IMR-90 (cell line): ENCODE measurements around the gene MTX3. TPM values are rescaled to one million over a fixed set of nuclear protein-coding genes. Genes with fewer than 3 reads are reported as not detected.

Experiments used
- CHD1 ChIP-seq: IDR thresholded peaks from 2 replicates; pipeline ENCODE4 v1.6.1; 2012; ENCODE audit warnings: low read depth, low read length, improper control_type of control experiment
- NFE2L2 ChIP-seq: fragments of 150-350 bp; IDR thresholded peaks from 2 replicates; pipeline ENCODE4 v1.6.1; 2016; ENCODE audit warnings: low read depth, mild to moderate bottlenecking, low read length
- POLR2A ChIP-seq: IDR thresholded peaks from 2 replicates; pipeline ENCODE4 v1.6.1; 2012; ENCODE audit warnings: mild to moderate bottlenecking, low read depth, low read length
- RAD21 ChIP-seq: IDR thresholded peaks from 2 replicates; pipeline ENCODE4 v1.6.1; 2012; ENCODE audit warnings: low read length, improper control_type of control experiment
- RFX5 ChIP-seq: IDR thresholded peaks from 2 replicates; pipeline ENCODE4 v1.8.0; 2012; ENCODE audit warnings: low read depth, mild to moderate bottlenecking, low read length, moderate library complexity
- polyA plus RNA-seq, 3 experiments: library from polyadenylated mRNA; depleted of rRNA; stranded (reverse); fragments of >200 nt; gene quantifications; 2 replicates each; pipeline ENCODE4 v1.2.3, GENCODE V29; 2012; ENCODE audit warnings: low replicate concordance in 1 of 3
- total RNA-seq: library from RNA; depleted of rRNA; stranded (reverse); fragments of >200 nt; gene quantifications from 2 replicates; pipeline ENCODE4 v1.2.3, GENCODE V29; 2012
- TF ChIP-seq, protein P1 (sequence below): fragments of 150-350 bp; IDR thresholded peaks from 2 replicates; pipeline ENCODE4 v1.6.1; 2016; ENCODE audit warnings: low read depth, mild to moderate bottlenecking, low read length, moderate library complexity, borderline replicate concordance

The MTX3 gene
- total and polyA plus RNA-seq, 2 of the 4 experiments (the other 2 are of a cell fraction) = 6.6 to 12.7 TPM

DNA sequence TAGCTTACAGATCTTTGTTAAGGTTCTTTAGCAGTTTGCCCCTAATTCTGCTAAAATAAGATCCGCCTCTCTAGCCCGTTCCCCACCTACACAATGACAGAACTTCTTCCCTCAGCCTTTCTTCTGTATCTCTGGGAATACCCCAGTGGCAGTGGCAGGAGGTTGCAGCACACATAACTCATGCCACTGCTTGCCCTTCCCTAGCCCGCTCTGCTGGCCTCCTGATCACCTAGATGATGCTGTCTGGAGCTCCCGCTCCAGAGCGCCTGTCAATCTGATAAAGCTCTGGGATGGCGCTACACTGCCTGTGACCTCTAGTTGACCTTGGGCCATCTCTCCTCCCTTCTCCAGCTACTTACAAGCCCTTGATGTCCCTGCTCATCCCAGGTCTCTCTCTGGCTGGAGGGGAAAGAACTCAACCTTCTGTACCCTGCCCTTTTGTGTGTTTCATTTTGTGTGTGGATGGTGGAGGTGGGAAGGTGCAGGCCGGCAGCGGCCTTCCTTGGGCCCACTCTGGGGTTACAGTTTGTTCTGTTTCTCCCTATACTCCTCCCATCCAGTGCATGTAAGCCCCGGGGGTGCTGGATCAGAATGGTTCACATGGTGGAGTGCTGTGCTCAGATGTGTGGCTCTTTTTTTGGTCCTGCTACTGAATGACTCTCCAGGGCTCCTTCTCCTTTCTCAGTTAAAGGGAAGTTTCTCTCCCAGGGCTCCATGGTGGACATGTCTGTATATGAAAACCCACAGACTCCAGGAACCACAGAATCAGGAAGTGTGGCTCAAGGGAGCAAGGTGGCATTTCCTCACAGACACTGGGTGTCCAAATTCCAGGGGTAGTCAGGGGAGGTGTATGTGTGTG lies 29.1 kb downstream of the MTX3 start (continued):
- TF ChIP-seq, protein P1, sequence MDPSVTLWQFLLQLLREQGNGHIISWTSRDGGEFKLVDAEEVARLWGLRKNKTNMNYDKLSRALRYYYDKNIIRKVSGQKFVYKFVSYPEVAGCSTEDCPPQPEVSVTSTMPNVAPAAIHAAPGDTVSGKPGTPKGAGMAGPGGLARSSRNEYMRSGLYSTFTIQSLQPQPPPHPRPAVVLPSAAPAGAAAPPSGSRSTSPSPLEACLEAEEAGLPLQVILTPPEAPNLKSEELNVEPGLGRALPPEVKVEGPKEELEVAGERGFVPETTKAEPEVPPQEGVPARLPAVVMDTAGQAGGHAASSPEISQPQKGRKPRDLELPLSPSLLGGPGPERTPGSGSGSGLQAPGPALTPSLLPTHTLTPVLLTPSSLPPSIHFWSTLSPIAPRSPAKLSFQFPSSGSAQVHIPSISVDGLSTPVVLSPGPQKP = no peak
- TF ChIP-seq NFE2L2 = no peak
- no peak for TF ChIP-seq POLR2A
- TF ChIP-seq RAD21 = no peak
- no peak for TF ChIP-seq RFX5
- TF ChIP-seq CHD1 = no peak
